CD4-positive, alpha-beta T cell (primary cell): Measurements from ENCODE around the gene NEK4. TPM values are rescaled to one million over a fixed set of nuclear protein-coding genes. Genes with fewer than 3 reads are reported as not detected.

Experiments
- ATAC-seq: fragments of 200-7000 bp; cut with Tn5 transposase; one replicate; pipeline ENCODE4 v1.10.0; 2022; ENCODE audit warnings: mild to moderate bottlenecking; ENCODE audit not compliant: poor library complexity
- CTCF ChIA-PET: fragments of 350-600 bp; sonication (Branson Sonifier 250); formaldehyde crosslinking; loops from one replicate; lab custom pipeline; 2021; ENCODE audit warnings: antibody characterized with exemption, inconsistent platforms; lab: Charles Lee
- POLR2A ChIA-PET: fragments of 350-600 bp; sonication (Branson Sonifier 250); formaldehyde crosslinking; loops from one replicate; lab custom pipeline; 2021; ENCODE audit warnings: antibody characterized with exemption, inconsistent platforms; lab: Charles Lee
- DNase-seq, 14 experiments: peaks; one replicate each; pipeline ENCODE4 v3.0.0-alpha.2; 2013 to 2020; ENCODE audit warnings: mixed read lengths in 2 of 14
- H3K27ac ChIP-seq, 2 donors: one replicate each; pipeline versions ENCODE4 v1.5.1 to v1.7.0; 2013; ENCODE audit warnings: low read length in 2 of 2, low read depth in 1 of 2, mild to moderate bottlenecking in 1 of 2
- H3K27me3 ChIP-seq, 2 experiments: 1 replicate in 1 of 2; 2 replicates in 1 of 2; pipeline versions ENCODE4 v1.6.1 to v1.7.0; 2013; ENCODE audit warnings: low read length in 2 of 2, control low read depth in 1 of 2, mild to moderate bottlenecking in 1 of 2, moderate library complexity in 1 of 2; ENCODE audit not compliant: insufficient read depth in 2 of 2, control insufficient read depth in 1 of 2
- H3K36me3 ChIP-seq: one replicate; pipeline ENCODE4 v1.6.1; 2013; ENCODE audit warnings: low read length, control low read depth; ENCODE audit not compliant: insufficient read depth
- H3K4me1 ChIP-seq: one replicate; pipeline ENCODE4 v1.6.1; 2013; ENCODE audit warnings: low read length, control low read depth; ENCODE audit not compliant: insufficient read depth
- H3K4me3 ChIP-seq: one replicate; pipeline ENCODE4 v1.5.1; 2013; ENCODE audit warnings: mild to moderate bottlenecking, low read length, moderate library complexity
- H3K9me3 ChIP-seq, 2 experiments: 1 replicate in 1 of 2; 2 replicates in 1 of 2; pipeline versions ENCODE4 v1.6.1 to v1.7.0; 2013; ENCODE audit warnings: low read length in 2 of 2, mild to moderate bottlenecking in 2 of 2, control low read depth in 1 of 2, moderate library complexity in 1 of 2; ENCODE audit not compliant: control insufficient read depth in 1 of 2, insufficient read depth in 1 of 2
- H3K27ac Mint-ChIP-seq: one replicate; pipeline ENCODE4 v1.8.0; 2020; ENCODE audit warnings: mixed read lengths
- H3K27me3 Mint-ChIP-seq: one replicate; pipeline ENCODE4 v1.8.0; 2021; ENCODE audit warnings: mixed read lengths
- H3K36me3 Mint-ChIP-seq: one replicate; pipeline ENCODE4 v1.8.0; 2021; ENCODE audit warnings: low read depth, mixed read lengths
- H3K4me1 Mint-ChIP-seq: one replicate; pipeline ENCODE4 v1.8.0; 2021; ENCODE audit warnings: low read depth, mixed read lengths
- H3K4me3 Mint-ChIP-seq: one replicate; pipeline ENCODE4 v1.8.0; 2020; ENCODE audit warnings: mild to moderate bottlenecking, mixed read lengths
- H3K9me3 Mint-ChIP-seq: one replicate; pipeline ENCODE4 v1.8.0; 2020; ENCODE audit warnings: mixed read lengths
- intact Hi-C, 2 experiments: fragments of 100-400 bp; cut with DNase I in 1 of 2; cut with micrococcal nuclease in 1 of 2; formaldehyde crosslinking; loops; one replicate each; pipeline versions ENCODE4 v1.15.1 to v1.9.0; 2023 to 2025; cut with DNase I, micrococcal nuclease
- polyA plus RNA-seq, 2 donors: library from polyadenylated mRNA; unstranded; fragments of 120-200 nt; gene quantifications; one replicate each; pipeline ENCODE4 v1.2.1, GENCODE V29; 2013
- total RNA-seq, 174 experiments: library from RNA in 2 of 174; stranded (reverse) in 2 of 174; gene quantifications; one replicate each; pipeline ENCODE4 v1.2.3 and lab custom pipeline; 2021 to 2026
- TF ChIP-seq, protein P1 (sequence below): fragments of 200-600 bp; IDR thresholded peaks from one replicate; pipeline ENCODE4 v1.8.0; 2022; ENCODE audit warnings: antibody characterized with exemption, mild to moderate bottlenecking

Gene NEK4
- total RNA-seq (1 to 10 TPM; 6.1 to 6.9 TPM), total RNA-seq (lab: John Stamatoyannopoulos, UW) (12.5 to 74.9 (median 47.9) reads per million in 172 experiments)
- polyA plus RNA-seq (2013, experiment 1 of 2) = 10.3 TPM
- polyA plus RNA-seq (2013, experiment 2 of 2) = 12.6 TPM

DNA sequence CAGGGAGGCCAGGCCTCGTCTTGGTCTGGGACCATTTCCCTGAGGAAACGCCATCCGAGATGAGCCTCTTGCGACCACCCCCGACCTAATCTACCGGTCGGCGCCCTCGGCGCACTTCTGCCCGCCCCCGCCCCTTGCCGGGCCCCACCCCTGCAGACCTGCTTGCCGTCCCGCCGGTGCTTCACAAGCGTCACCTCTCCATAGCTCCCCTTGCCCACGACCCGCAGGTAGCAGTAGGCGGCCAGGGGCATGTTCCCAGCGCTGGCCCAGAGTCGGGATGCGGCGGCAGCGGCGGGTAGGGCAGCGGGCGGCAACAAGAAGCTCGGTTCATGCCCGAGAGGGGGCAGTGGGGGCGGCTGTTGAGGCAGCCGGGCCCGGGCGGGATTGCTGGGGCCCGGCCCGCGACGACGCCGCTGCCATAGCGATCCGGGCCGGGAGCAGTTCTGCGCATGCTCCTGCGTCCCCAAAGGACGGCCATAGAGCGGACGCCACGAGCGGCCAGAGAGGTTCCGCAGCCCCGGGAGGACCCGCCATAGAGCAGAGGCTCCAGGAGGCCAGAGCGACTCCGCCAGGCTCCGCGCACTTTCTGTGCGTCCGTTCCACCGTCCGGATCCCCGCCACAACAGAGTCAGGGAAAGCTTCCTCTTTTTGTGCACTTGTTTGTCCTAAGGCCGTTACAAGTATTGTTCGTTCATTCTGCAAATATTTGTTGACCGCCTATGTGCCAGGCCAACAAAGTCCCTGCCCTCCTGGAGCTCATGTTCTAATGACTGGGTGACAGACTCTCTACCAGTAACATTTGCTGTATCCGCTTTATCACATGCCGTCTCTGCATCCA lies at the start of gene NEK4:
NEK4 (minus strand) TSS at position 445 of the 838 bp plus-strand sequence; CDS start at position 251, 194 bp downstream.
- CTCF ChIA-PET = interaction anchor here (0.6 kb wide), 1 partner anchor 51 kb away, joined by 3 read pairs; no protein-coding TSS in a partner anchor
- DNase-seq = peak; percentile 53 to 93 (median 81)
- peak within 1 kb of the TSS; percentile 96 for H3K4me3 Mint-ChIP-seq
- POLR2A ChIA-PET = interaction anchor here (0.5 to 1.1 kb wide), 5 partner anchors 68 to 275 kb away, joined by 3 to 4 read pairs (median 3); partner anchors contain the start of genes GNL3, PBRM1 and SFMBT1
- ATAC-seq = peak; percentile 80
- H3K4me1 ChIP-seq = peaks cover 14% of the 10 kb centered on the region
- peak within 1 kb of the TSS; percentile 63 to 72 for H3K27ac ChIP-seq
- peak within 1 kb of the TSS; percentile 83 for H3K4me3 ChIP-seq
- TF ChIP-seq, protein P1, sequence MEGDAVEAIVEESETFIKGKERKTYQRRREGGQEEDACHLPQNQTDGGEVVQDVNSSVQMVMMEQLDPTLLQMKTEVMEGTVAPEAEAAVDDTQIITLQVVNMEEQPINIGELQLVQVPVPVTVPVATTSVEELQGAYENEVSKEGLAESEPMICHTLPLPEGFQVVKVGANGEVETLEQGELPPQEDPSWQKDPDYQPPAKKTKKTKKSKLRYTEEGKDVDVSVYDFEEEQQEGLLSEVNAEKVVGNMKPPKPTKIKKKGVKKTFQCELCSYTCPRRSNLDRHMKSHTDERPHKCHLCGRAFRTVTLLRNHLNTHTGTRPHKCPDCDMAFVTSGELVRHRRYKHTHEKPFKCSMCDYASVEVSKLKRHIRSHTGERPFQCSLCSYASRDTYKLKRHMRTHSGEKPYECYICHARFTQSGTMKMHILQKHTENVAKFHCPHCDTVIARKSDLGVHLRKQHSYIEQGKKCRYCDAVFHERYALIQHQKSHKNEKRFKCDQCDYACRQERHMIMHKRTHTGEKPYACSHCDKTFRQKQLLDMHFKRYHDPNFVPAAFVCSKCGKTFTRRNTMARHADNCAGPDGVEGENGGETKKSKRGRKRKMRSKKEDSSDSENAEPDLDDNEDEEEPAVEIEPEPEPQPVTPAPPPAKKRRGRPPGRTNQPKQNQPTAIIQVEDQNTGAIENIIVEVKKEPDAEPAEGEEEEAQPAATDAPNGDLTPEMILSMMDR = no peak
- peaks cover 17% of the 10 kb centered on the region for H3K4me1 Mint-ChIP-seq
- H3K9me3 Mint-ChIP-seq = no peaks in the 10 kb centered on the region
- H3K36me3 ChIP-seq = peaks cover 8% of the 10 kb centered on the region
- intact Hi-C loops = no loop called here
- no peaks in the 10 kb centered on the region for H3K27me3 Mint-ChIP-seq
- H3K27ac Mint-ChIP-seq = peak within 1 kb of the TSS; percentile 79
- H3K27me3 ChIP-seq = no peaks in the 10 kb centered on the region
- no peaks in the 10 kb centered on the region for H3K9me3 ChIP-seq
- H3K36me3 Mint-ChIP-seq = peaks cover 25% of the 10 kb centered on the region

DNA sequence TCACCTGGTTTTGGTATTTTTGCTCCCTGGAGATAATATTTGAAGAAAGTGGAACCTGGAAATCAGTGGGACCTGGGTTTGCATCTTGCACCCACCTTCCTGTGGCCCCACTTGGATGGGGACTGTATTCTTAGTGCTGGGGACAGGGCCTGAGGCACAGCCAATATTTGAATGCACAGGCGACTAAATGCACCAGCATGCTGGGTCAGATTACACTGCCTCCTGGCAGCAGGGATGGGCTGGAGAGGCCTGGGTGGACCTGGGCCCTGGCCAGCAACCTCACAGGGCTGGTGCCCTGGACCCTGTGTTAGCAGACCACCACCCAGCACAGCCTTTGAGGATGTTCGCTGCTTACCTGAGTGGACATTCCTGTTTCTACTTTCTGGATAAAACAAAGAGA lies 49.2 kb upstream of the NEK4 start:
- Mint-ChIP-seq H3K4me3 (no peak overlapping the region), H3K36me3 (peaks cover 11% of the 10 kb centered on the region), H3K27me3 (no peaks in the 10 kb centered on the region), H3K9me3 (no peaks in the 10 kb centered on the region), H3K27ac (no peak overlapping the region), H3K4me1 (no peaks in the 10 kb centered on the region)
- Histone ChIP-seq H3K27me3 (no peaks in the 10 kb centered on the region), H3K27ac (no peak overlapping the region), H3K9me3 (no peaks in the 10 kb centered on the region), H3K4me1 (no peaks in the 10 kb centered on the region), H3K36me3 (peaks cover 7% of the 10 kb centered on the region), H3K4me3 (no peak overlapping the region)
- POLR2A ChIA-PET = no interaction called here
- TF ChIP-seq, protein P1 = no peak
- intact Hi-C loops = no loop called here
- CTCF ChIA-PET = no interaction called here
- DNase-seq (no peak), ATAC-seq (no peak)

DNA sequence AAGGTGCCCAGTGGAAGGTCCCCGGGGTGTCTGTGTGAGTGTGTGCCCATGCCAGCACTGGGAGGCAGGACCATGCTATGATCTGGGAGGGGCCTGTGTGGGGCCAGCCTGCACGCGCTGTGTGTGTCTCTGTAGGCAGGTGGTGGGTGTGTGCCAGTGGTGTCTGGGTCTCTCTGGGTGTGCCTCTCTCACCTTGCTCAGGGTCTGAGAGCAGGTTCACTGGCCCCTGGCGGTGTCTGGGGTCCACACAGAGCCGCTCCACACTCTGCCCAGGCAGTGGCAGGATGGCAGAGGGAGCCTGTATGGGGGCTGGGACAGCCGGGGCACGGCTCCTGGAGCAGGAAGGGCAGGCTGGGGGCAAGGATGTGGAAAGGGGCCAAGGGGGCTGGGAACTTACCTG lies 47.1 kb upstream of the NEK4 start:
- CTCF ChIA-PET = no interaction called here
- Mint-ChIP-seq H3K27ac (no peak overlapping the region), H3K4me3 (no peak overlapping the region), H3K4me1 (no peaks in the 10 kb centered on the region), H3K36me3 (peaks cover 5% of the 10 kb centered on the region), H3K27me3 (no peaks in the 10 kb centered on the region), H3K9me3 (no peaks in the 10 kb centered on the region)
- no peaks in the 10 kb centered on the region for H3K9me3 ChIP-seq
- H3K4me1 ChIP-seq = no peaks in the 10 kb centered on the region
- ATAC-seq (no peak), DNase-seq (no peak)
- intact Hi-C loops = no loop called here
- POLR2A ChIA-PET = no interaction called here
- no peak overlapping the region for H3K27ac ChIP-seq
- H3K27me3 ChIP-seq = no peaks in the 10 kb centered on the region
- TF ChIP-seq, protein P1 = no peak
- H3K36me3 ChIP-seq = no peaks in the 10 kb centered on the region
- no peak overlapping the region for H3K4me3 ChIP-seq
